ENCODE results near the gene MTAP.

DNA sequence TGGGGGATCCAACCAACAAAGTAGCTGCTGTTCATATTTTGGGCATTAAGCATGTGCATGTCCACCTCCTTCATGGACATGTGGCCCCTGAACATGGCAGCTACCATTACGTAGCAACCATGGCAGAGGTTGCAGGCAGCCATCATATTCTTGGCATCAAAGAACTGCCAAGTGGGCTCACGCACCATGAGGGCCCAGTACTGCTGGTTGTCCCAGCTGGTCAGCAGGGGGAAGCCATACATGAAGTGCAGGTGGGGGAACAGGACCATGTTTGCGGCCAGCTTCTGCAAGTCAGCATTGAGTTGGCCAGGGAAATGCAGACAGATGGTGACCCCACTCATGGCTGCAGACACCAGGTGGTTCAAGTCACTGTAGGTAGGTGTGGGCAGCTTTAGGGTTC, 9.5 kb downstream of the MTAP start:
- no peak for TF ChIP-seq EZH2phosphoT487 (IDR thresholded peaks at IDR 0.05; ENCODE audit: borderline replicate concordance)
- no peak for TF ChIP-seq CTCF (conservative IDR thresholded peaks at IDR 0.05; ENCODE audit: low read length)
